H9 (cell line): ENCODE results near the gene PEX7. TPM values are rescaled to one million over a fixed set of nuclear protein-coding genes. Genes with fewer than 3 reads are reported as not detected.
A peak's percentile ranks its signal among the peaks of the same experiment; 100 is the strongest.

Source experiments
- DNase-seq: peaks from one replicate; pipeline ENCODE4 v3.0.0-alpha.2; 2017
- H2AFZ ChIP-seq: one replicate; pipeline ENCODE4 v1.6.1; 2013; ENCODE audit warnings: mild to moderate bottlenecking, low read length, control low read depth, moderate library complexity
- H2AK5ac ChIP-seq: 2 replicates; pipeline ENCODE4 v1.6.1; 2013; ENCODE audit warnings: low read length, control low read depth, mixed read lengths; ENCODE audit not compliant: insufficient read length
- H2BK120ac ChIP-seq: one replicate; pipeline ENCODE4 v1.6.1; 2013; ENCODE audit warnings: low read depth, mild to moderate bottlenecking, low read length, control low read depth, inconsistent platforms; ENCODE audit not compliant: poor library complexity, severe bottlenecking
- H2BK12ac ChIP-seq: 2 replicates; pipeline ENCODE4 v1.6.1; 2013; ENCODE audit warnings: low read length, control low read depth, mixed read lengths, low read depth; ENCODE audit not compliant: insufficient read length
- H2BK15ac ChIP-seq: 2 replicates; pipeline ENCODE4 v1.6.1; 2013; ENCODE audit warnings: low read depth, low read length, control low read depth
- H2BK20ac ChIP-seq: one replicate; pipeline ENCODE4 v1.6.1; 2013; ENCODE audit warnings: low read depth, mild to moderate bottlenecking, low read length, control low read depth, inconsistent platforms; ENCODE audit not compliant: poor library complexity, severe bottlenecking
- H2BK5ac ChIP-seq: 2 replicates; pipeline ENCODE4 v1.6.1; 2013; ENCODE audit warnings: low read length, control low read depth, mixed read lengths; ENCODE audit not compliant: insufficient read length
- H3K14ac ChIP-seq: 2 replicates; pipeline ENCODE4 v1.6.1; 2013; ENCODE audit warnings: low read length, control low read depth; ENCODE audit not compliant: insufficient read depth
- H3K18ac ChIP-seq: 2 replicates; pipeline ENCODE4 v1.6.1; 2013; ENCODE audit warnings: low read depth, mild to moderate bottlenecking, mixed read lengths, low read length, control low read depth; ENCODE audit not compliant: insufficient read length
- H3K23ac ChIP-seq: 2 replicates; pipeline ENCODE4 v1.6.1; 2013; ENCODE audit warnings: low read length, control low read depth, mixed read lengths, low read depth; ENCODE audit not compliant: insufficient read length
- H3K23me2 ChIP-seq: 2 replicates; pipeline ENCODE4 v1.6.1; 2013; ENCODE audit warnings: low read depth, mild to moderate bottlenecking, mixed read lengths, low read length, control low read depth; ENCODE audit not compliant: insufficient read length, poor library complexity, severe bottlenecking
- H3K27ac ChIP-seq: 2 replicates; pipeline ENCODE4 v1.5.1; 2013; ENCODE audit warnings: low read length, control low read depth, mixed read lengths, low read depth; ENCODE audit not compliant: insufficient read length
- H3K27me3 ChIP-seq: 2 replicates; pipeline ENCODE4 v1.6.1; 2013; ENCODE audit warnings: low read length, control low read depth, inconsistent platforms; ENCODE audit not compliant: insufficient read depth
- H3K4ac ChIP-seq: 2 replicates; pipeline ENCODE4 v1.6.1; 2013; ENCODE audit warnings: low read depth, mild to moderate bottlenecking, control low read depth, inconsistent platforms, low read length, moderate library complexity
- H3K4me1 ChIP-seq: 2 replicates; pipeline ENCODE4 v1.6.1; 2013; ENCODE audit warnings: low read length, control low read depth, inconsistent platforms; ENCODE audit not compliant: insufficient read depth
- H3K4me2 ChIP-seq: 2 replicates; pipeline ENCODE4 v1.6.1; 2013; ENCODE audit warnings: low read length, control low read depth, mixed read lengths; ENCODE audit not compliant: insufficient read length, insufficient read depth
- H3K56ac ChIP-seq: 2 replicates; pipeline ENCODE4 v1.6.1; 2013; ENCODE audit warnings: low read depth, mild to moderate bottlenecking, mixed read lengths, low read length, control low read depth; ENCODE audit not compliant: insufficient read length
- H3K79me1 ChIP-seq: 2 replicates; pipeline ENCODE4 v1.6.1; 2013; ENCODE audit warnings: low read depth, mild to moderate bottlenecking, moderate library complexity, low read length, control low read depth, inconsistent platforms; ENCODE audit not compliant: insufficient read depth, poor library complexity, severe bottlenecking
- H3K79me2 ChIP-seq: 2 replicates; pipeline ENCODE4 v1.6.1; 2013; ENCODE audit warnings: low read length, control low read depth, inconsistent platforms; ENCODE audit not compliant: insufficient read depth
- H3K9ac ChIP-seq: 2 replicates; pipeline ENCODE4 v1.6.1; 2013; ENCODE audit warnings: low read length, control low read depth, mixed read lengths; ENCODE audit not compliant: insufficient read length; ENCODE audit errors: extremely low read depth
- H3K9me3 ChIP-seq: one replicate; pipeline ENCODE4 v1.6.1; 2013; ENCODE audit warnings: low read depth, low read length, inconsistent platforms; ENCODE audit not compliant: control insufficient read depth
- H3T11ph ChIP-seq: one replicate; pipeline ENCODE4 v1.6.1; 2013; ENCODE audit warnings: mild to moderate bottlenecking, low read length, control low read depth, inconsistent platforms
- H4K20me1 ChIP-seq: one replicate; pipeline ENCODE4 v1.6.1; 2013; ENCODE audit not compliant: control insufficient read depth, insufficient read length, insufficient read depth
- H4K5ac ChIP-seq: 2 replicates; pipeline ENCODE4 v1.6.1; 2013; ENCODE audit warnings: low read depth, mild to moderate bottlenecking, mixed read lengths, low read length, control low read depth; ENCODE audit not compliant: insufficient read length
- H4K8ac ChIP-seq: replicated peaks from 2 replicates; pipeline ENCODE4 v1.6.1; 2013; ENCODE audit warnings: low read length, control low read depth, mixed read lengths, low read depth; ENCODE audit not compliant: insufficient read length
- H4K91ac ChIP-seq: 2 replicates; pipeline ENCODE4 v1.6.1; 2013; ENCODE audit warnings: low read depth, mild to moderate bottlenecking, moderate library complexity, mixed read lengths, low read length, control low read depth; ENCODE audit not compliant: insufficient read length
- H3K27ac Mint-ChIP-seq, 3 experiments: 2 replicates in 2 of 3; 3 replicates in 1 of 3; pipeline ENCODE4 v1.8.0; 2020 to 2021; ENCODE audit warnings: mixed read lengths in 3 of 3, mild to moderate bottlenecking in 1 of 3, moderate library complexity in 1 of 3
- H3K27me3 Mint-ChIP-seq: 2 replicates; pipeline ENCODE4 v1.8.0; 2021; ENCODE audit warnings: low read depth, mild to moderate bottlenecking, moderate library complexity, mixed read lengths
- H3K36me3 Mint-ChIP-seq, 3 experiments: 2 replicates in 2 of 3; 3 replicates in 1 of 3; pipeline ENCODE4 v1.8.0; 2020 to 2021; ENCODE audit warnings: low read depth in 3 of 3, mixed read lengths in 3 of 3; ENCODE audit not compliant: insufficient read depth in 1 of 3
- H3K4me1 Mint-ChIP-seq, 2 experiments: 2 replicates each; pipeline ENCODE4 v1.8.0; 2020; ENCODE audit warnings: mixed read lengths in 2 of 2
- H3K4me3 Mint-ChIP-seq, 2 experiments: 2 replicates in 1 of 2; 3 replicates in 1 of 2; pipeline ENCODE4 v1.8.0; 2020 to 2021; ENCODE audit warnings: mild to moderate bottlenecking in 2 of 2, mixed read lengths in 2 of 2, moderate library complexity in 1 of 2
- H3K9me3 Mint-ChIP-seq, 2 experiments: 2 replicates in 1 of 2; 3 replicates in 1 of 2; pipeline ENCODE4 v1.8.0; 2020; ENCODE audit warnings: mild to moderate bottlenecking in 2 of 2, mixed read lengths in 2 of 2, moderate library complexity in 1 of 2
- WGBS: extraction: QIAGEN DNeasy Blood & Tissue Kit; methylation state at CpG from one replicate; pipeline ENCODE4 v1.1.7; 2013; ENCODE audit warnings: missing lambda C conversion rate, low lambda C conversion rate, mixed read lengths; ENCODE audit not compliant: insufficient read length; ENCODE audit errors: extremely low coverage; 5-methylcytosine and 5-hydroxymethylcytosine counted together
- total RNA-seq: library from RNA; stranded (reverse); gene quantifications from 2 replicates; pipeline ENCODE4 v1.2.1, GENCODE V29; 2021
- TF ChIP-seq, protein P1 (sequence below): fragments of 200-600 bp; sonication (generic); conservative IDR thresholded peaks from 3 replicates; pipeline ENCODE4 v1.8.0; 2021; ENCODE audit warnings: antibody characterized with exemption, mild to moderate bottlenecking

The PEX7 gene
- total RNA-seq, 1 experiment from 2014 or later: 8.4 TPM

DNA sequence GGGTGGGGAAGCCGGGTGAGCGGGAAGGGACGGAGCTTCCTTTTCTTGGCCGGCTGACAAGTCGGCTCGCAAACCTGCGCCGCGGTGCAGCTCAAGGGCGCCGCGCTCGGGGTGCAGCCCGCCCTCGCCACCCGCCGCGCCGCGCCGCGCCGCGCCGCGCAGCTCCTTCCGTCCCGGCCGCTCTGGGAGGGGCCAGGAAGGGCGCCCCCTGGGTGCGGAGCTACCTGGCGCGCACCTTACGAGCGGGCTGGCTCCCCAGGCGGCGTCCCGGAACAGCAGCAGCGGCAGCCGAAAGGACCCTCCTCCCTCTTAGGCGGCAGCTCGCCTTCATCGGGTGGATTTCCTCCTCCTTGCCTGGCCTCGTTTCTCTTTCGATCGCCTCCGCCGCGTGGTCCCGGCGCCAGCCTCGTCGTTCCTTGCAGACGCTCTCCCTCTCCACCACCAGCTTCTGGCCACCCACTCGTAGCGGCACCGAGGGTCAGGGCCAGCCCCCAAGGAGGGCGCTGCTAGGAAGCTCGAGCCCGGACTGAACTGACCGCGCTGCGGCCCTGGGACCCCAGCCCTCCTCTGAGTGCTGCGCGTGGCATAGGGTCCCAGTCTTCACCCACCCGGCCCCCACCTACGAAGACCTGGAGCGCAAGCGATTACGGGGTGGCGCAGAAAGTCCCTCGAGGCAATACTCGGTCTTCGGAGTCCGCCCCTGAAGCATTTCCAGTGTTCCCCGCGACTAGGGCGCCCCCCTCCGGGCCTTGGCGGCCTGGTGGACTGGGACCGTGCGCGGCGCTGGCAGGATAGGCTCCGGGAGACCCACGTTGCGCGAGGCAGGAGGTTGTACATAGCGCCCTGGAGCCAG is 29.8 kb upstream of the PEX7 start, which contains the start of gene MAP3K5:
TSS of gene MAP3K5 (minus strand) at position 68 of the 853 bp plus-strand sequence. CDS start 320 bp downstream, outside the sequence.
- Histone ChIP-seq H3K79me2 (no peaks in the 10 kb centered on the region), H2BK12ac (no peak within 1 kb of the TSS), H2BK20ac (no peak within 1 kb of the TSS), H3T11ph (no peak within 1 kb of the TSS), H3K18ac (no peak within 1 kb of the TSS), H3K23ac (no peak within 1 kb of the TSS), H3K27me3 (peaks cover 9% of the 10 kb centered on the region; the same call in 1 of the 2 replicates), H2BK120ac (no peak within 1 kb of the TSS), H3K14ac (peak within 1 kb of the TSS; percentile 81; the same call in 1 of the 2 replicates), H3K4me2 (peak within 1 kb of the TSS; percentile 62), H3K79me1 (no peaks in the 10 kb centered on the region), H3K23me2 (peaks cover 5% of the 10 kb centered on the region), H4K8ac (no peak within 1 kb of the TSS), H3K4me1 (no peaks in the 10 kb centered on the region), H3K56ac (no peak within 1 kb of the TSS), H2AFZ (no peak within 1 kb of the TSS), H4K91ac (no peak within 1 kb of the TSS), H4K20me1 (no peaks in the 10 kb centered on the region), H2BK15ac (no peak within 1 kb of the TSS), H2AK5ac (no peak within 1 kb of the TSS), H3K27ac (no peak within 1 kb of the TSS), H3K9ac (no peak within 1 kb of the TSS), H4K5ac (no peak within 1 kb of the TSS), H3K9me3 (no peaks in the 10 kb centered on the region), H2BK5ac (no peak within 1 kb of the TSS), H3K4ac (no peak within 1 kb of the TSS)
- Mint-ChIP-seq H3K27me3 (peaks cover 63% of the 10 kb centered on the region), H3K4me1 (peaks cover 12% of the 10 kb centered on the region in 2 experiments), H3K27ac (0 out of 7 replicates have a peak within 1 kb of the TSS, but pooled peaks of 1 of the 3 experiments have one; percentile 21), H3K36me3 (peaks cover 0 to 2% (median 0%) of the 10 kb centered on the region in 3 experiments; a peak in 1 of 7 replicates), H3K4me3 (peak within 1 kb of the TSS; percentile 81 to 89), H3K9me3 (no peaks in the 10 kb centered on the region; a peak in 1 of 5 replicates)
- peak; percentile 79 for DNase-seq
- TF ChIP-seq, protein P1, sequence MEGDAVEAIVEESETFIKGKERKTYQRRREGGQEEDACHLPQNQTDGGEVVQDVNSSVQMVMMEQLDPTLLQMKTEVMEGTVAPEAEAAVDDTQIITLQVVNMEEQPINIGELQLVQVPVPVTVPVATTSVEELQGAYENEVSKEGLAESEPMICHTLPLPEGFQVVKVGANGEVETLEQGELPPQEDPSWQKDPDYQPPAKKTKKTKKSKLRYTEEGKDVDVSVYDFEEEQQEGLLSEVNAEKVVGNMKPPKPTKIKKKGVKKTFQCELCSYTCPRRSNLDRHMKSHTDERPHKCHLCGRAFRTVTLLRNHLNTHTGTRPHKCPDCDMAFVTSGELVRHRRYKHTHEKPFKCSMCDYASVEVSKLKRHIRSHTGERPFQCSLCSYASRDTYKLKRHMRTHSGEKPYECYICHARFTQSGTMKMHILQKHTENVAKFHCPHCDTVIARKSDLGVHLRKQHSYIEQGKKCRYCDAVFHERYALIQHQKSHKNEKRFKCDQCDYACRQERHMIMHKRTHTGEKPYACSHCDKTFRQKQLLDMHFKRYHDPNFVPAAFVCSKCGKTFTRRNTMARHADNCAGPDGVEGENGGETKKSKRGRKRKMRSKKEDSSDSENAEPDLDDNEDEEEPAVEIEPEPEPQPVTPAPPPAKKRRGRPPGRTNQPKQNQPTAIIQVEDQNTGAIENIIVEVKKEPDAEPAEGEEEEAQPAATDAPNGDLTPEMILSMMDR: peak; percentile 84
- WGBS: no CpG with 5 or more reads among the region's 89 CpGs
